PC-3 (cell line): Measurements from ENCODE around the gene C1QTNF6. TPM values are rescaled to one million over a fixed set of nuclear protein-coding genes. Genes with fewer than 3 reads are reported as not detected.
"Not testable (repeated sequence)": the region's sequence is repeated elsewhere in the genome, so short reads cannot be mapped to it uniquely, and the experiment has no call there.

Source experiments
- ATAC-seq: fragments of 200-7000 bp; cut with Tn5 transposase; 2 replicates; pipeline ENCODE4 v1.9.1; 2020; ENCODE audit warnings: mild to moderate bottlenecking, moderate library complexity
- BruUV-seq: library from RNA; stranded (reverse); fragments of 400-500 nt; replicated peaks from 2 replicates; lab custom pipeline; 2021; lab: Mats Ljungman, UMichigan
- CTCF ChIA-PET: fragments of 300-600 bp; sonication (Branson Sonifier 250); formaldehyde crosslinking; loops from one replicate; lab custom pipeline; 2022; ENCODE audit warnings: antibody characterized with exemption; lab: Charles Lee
- POLR2A ChIA-PET: fragments of 300-600 bp; sonication (Branson Sonifier 250); formaldehyde crosslinking; loops from one replicate; lab custom pipeline; 2022; ENCODE audit warnings: antibody characterized with exemption; ENCODE audit not compliant: unreplicated experiment; lab: Charles Lee
- DNase-seq: peaks from one replicate; pipeline ENCODE4 v3.0.0-alpha.2; 2015
- H2AFZ ChIP-seq: fragments of 300-600 bp; sonication (generic); 2 replicates; pipeline ENCODE4 v1.6.0; 2016; ENCODE audit warnings: antibody characterized with exemption, low read length
- H3F3A ChIP-seq: fragments of 300-600 bp; sonication (generic); one replicate; pipeline ENCODE4 v1.6.0; 2017; ENCODE audit warnings: antibody characterized with exemption, low read length, control low read depth, mild to moderate bottlenecking; ENCODE audit not compliant: unreplicated experiment
- H3K27ac ChIP-seq: fragments of 300-600 bp; sonication (generic); 2 replicates; pipeline ENCODE4 v1.5.1; 2016; ENCODE audit warnings: mild to moderate bottlenecking, low read length
- H3K27me3 ChIP-seq: fragments of 300-600 bp; sonication (generic); 2 replicates; pipeline ENCODE4 v1.6.1; 2016; ENCODE audit warnings: low read length, mixed read lengths
- H3K36me3 ChIP-seq: fragments of 300-600 bp; sonication (generic); 2 replicates; pipeline ENCODE4 v1.6.1; 2016; ENCODE audit warnings: low read depth, mixed run types, low read length, mixed read lengths
- H3K4me1 ChIP-seq: fragments of 300-600 bp; sonication (generic); 2 replicates; pipeline ENCODE4 v1.5.1; 2016; ENCODE audit warnings: low read length; ENCODE audit not compliant: insufficient read depth
- H3K4me2 ChIP-seq: fragments of 300-600 bp; sonication (generic); 2 replicates; pipeline ENCODE4 v1.6.0; 2016; ENCODE audit warnings: low read length
- H3K4me3 ChIP-seq: fragments of 300-600 bp; sonication (generic); 2 replicates; pipeline ENCODE4 v1.5.1; 2016; ENCODE audit warnings: mild to moderate bottlenecking, low read length, mixed read lengths
- H3K79me2 ChIP-seq: fragments of 300-600 bp; sonication (generic); 2 replicates; pipeline ENCODE4 v1.6.1; 2017; ENCODE audit warnings: low read length, mixed read lengths
- H3K9ac ChIP-seq: fragments of 300-600 bp; sonication (generic); 2 replicates; pipeline ENCODE4 v1.6.0; 2016; ENCODE audit warnings: mild to moderate bottlenecking, low read length
- H3K9me2 ChIP-seq: fragments of 300-600 bp; sonication (generic); replicated peaks from 2 replicates; pipeline ENCODE4 v1.6.1; 2016; ENCODE audit warnings: mixed run types, low read length, mixed read lengths
- H3K9me3 ChIP-seq: fragments of 300-600 bp; sonication (generic); 2 replicates; pipeline ENCODE4 v1.6.1; 2016; ENCODE audit warnings: low read length, mixed read lengths
- H4K20me1 ChIP-seq: fragments of 300-600 bp; sonication (generic); 2 replicates; pipeline ENCODE4 v1.6.1; 2016; ENCODE audit warnings: low read length, mixed read lengths
- EZH2 ChIP-seq: fragments of 300-600 bp; sonication (generic); IDR thresholded peaks from one replicate; pipeline ENCODE4 v1.6.1; 2017; ENCODE audit warnings: antibody characterized with exemption, mild to moderate bottlenecking, low read length; ENCODE audit not compliant: unreplicated experiment
- EZH2phosphoT487 ChIP-seq: fragments of 300-600 bp; sonication (generic); IDR thresholded peaks from 2 replicates; pipeline ENCODE4 v1.6.1; 2018; ENCODE audit warnings: mild to moderate bottlenecking, antibody characterized with exemption, low read length, borderline replicate concordance
- intact Hi-C: fragments of 100-400 bp; cut with micrococcal nuclease; formaldehyde crosslinking; loops from 2 replicates; pipeline ENCODE4 v1.9.0; 2023
- total RNA-seq: library from RNA; depleted of rRNA; stranded (reverse); fragments of >200 nt; gene quantifications from 2 replicates; pipeline ENCODE4 v1.2.3, GENCODE V29; 2014
- TF ChIP-seq, protein P1 (sequence below): fragments of 300-600 bp; sonication (generic); conservative IDR thresholded peaks from 2 replicates; pipeline ENCODE4 v1.5.1; 2017; ENCODE audit warnings: antibody characterized with exemption, low read depth, mild to moderate bottlenecking, low read length

C1QTNF6 gene
- total RNA-seq, 1 experiment from 2014 or later: 3.8 TPM

DNA sequence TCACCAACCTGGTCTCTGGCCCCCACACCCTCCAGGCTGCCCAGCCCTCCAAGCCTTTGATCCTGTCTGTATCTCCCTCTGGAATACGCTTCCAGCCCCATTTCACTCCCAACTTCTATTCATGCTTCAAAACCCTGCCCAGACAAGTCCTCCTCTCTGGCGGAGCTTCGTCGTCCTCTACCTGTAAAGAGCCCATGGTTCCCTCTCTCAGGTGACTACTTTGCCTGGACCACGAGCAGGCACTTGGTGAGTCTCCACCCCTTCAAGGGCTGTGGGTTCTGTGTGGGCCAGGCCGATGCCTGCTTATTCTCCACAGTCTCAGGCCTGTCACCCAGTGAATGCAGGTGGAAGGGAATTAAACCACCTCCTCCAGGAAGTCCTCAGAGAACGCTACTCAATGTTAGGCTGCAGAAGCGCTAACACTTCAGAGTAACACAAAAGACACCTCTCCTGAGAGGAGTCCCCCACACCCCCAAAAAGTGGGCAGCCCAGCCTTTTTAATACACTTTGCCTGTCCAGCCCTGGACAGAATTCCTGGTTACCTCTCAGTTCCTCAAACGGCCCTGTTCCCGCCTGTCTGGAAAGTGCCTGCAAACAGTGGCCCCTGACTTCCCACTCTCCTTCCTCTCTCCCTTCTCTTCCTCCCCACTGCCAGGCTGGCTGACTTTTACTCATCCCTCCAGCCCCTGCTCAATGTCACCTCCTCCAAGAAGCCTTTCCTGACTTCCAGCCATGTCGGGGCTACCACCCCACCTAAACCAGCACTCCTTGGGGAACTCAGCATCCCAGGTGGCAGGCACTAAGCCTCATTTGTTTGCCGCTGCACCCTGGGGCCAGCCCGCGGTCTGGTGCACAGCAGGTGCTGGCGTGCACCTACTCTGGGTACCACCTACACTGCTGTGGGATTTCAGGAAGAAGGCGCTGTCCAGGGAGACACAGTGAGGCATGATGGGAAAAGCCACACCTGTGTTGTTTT, 47.0 kb upstream of the C1QTNF6 start:
- Histone ChIP-seq H3F3A (no peaks in the 10 kb centered on the region), H3K4me3 (no peak overlapping the region), H3K4me2 (no peak overlapping the region), H3K9me2 (no peaks in the 10 kb centered on the region), H3K27ac (no peak overlapping the region), H3K79me2 (no peaks in the 10 kb centered on the region), H2AFZ (no peak overlapping the region), H3K27me3 (no peaks in the 10 kb centered on the region), H3K36me3 (peaks cover 5% of the 10 kb centered on the region; the same call in 1 of the 2 replicates), H4K20me1 (no peaks in the 10 kb centered on the region), H3K9ac (no peak overlapping the region), H3K4me1 (peaks cover 11% of the 10 kb centered on the region), H3K9me3 (no peaks in the 10 kb centered on the region)
- ChIA-PET CTCF (no interaction called here), POLR2A (no interaction called here)
- DNase-seq (no peak), ATAC-seq (no peak)
- intact Hi-C loops: no loop called here
- no TSS peak for BruUV-seq
- TF ChIP-seq EZH2 (no peak), EZH2phosphoT487 (no peak)
- TF ChIP-seq, protein P1, sequence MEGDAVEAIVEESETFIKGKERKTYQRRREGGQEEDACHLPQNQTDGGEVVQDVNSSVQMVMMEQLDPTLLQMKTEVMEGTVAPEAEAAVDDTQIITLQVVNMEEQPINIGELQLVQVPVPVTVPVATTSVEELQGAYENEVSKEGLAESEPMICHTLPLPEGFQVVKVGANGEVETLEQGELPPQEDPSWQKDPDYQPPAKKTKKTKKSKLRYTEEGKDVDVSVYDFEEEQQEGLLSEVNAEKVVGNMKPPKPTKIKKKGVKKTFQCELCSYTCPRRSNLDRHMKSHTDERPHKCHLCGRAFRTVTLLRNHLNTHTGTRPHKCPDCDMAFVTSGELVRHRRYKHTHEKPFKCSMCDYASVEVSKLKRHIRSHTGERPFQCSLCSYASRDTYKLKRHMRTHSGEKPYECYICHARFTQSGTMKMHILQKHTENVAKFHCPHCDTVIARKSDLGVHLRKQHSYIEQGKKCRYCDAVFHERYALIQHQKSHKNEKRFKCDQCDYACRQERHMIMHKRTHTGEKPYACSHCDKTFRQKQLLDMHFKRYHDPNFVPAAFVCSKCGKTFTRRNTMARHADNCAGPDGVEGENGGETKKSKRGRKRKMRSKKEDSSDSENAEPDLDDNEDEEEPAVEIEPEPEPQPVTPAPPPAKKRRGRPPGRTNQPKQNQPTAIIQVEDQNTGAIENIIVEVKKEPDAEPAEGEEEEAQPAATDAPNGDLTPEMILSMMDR: no peak

DNA sequence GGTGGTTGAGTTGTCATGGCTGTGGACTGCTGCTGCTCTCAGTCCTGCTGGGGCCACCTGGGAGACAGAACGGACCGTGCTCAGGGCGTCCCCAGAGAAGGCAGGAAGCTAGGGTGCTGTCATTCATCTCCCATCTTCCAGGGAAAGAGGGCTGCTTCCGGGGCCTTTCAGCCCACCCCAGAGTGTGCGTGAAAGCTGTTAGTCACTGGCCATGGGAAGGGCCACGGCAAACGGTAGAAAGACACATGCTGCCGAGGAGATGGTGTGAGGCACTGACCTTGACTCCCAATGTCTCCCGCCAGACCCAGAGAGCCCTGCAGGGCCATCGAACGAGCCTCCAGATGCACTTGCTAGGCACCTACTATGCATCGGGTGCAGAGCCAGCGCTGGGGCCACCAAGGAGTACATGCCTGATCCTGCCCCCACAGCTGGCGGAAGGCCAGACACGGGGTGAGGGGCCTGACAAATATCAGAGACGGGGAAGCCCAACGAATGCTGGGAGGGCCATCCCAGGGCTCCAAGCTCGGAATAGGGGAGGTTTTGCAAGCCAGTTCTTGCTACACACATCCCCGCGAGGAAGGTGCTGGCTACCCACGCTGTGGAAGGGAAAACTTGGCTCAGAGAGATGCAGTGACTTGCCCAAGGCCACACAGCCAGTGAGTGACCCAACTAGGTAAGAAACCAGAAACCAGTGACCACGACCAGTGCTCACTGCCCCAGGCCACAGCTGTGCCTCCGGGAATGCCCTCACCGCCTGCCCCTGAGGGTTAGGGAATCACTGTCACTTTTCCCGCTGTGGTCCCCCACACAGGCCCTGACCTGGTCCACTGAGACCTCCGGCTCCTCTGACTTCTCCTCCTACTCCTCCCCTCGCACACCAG, 45.9 kb upstream of the C1QTNF6 start:
- BruUV-seq: no TSS peak
- no peak overlapping the region for H3K4me3 ChIP-seq
- intact Hi-C loops: no loop called here
- H3K9me2 ChIP-seq: no peaks in the 10 kb centered on the region
- H2AFZ ChIP-seq: no peak overlapping the region
- H3K9me3 ChIP-seq: no peaks in the 10 kb centered on the region
- no peak overlapping the region for H3K4me2 ChIP-seq
- no peak overlapping the region for H3K27ac ChIP-seq
- POLR2A ChIA-PET: no interaction called here
- no peak for DNase-seq
- no peaks in the 10 kb centered on the region for H3F3A ChIP-seq
- H4K20me1 ChIP-seq: no peaks in the 10 kb centered on the region
- peaks cover 5% of the 10 kb centered on the region; the same call in 1 of the 2 replicates for H3K36me3 ChIP-seq
- no peak overlapping the region for H3K9ac ChIP-seq
- H3K79me2 ChIP-seq: no peaks in the 10 kb centered on the region
- ATAC-seq: no peak
- no peaks in the 10 kb centered on the region for H3K27me3 ChIP-seq
- TF ChIP-seq EZH2phosphoT487 (no peak), EZH2 (no peak)
- TF ChIP-seq, protein P1: no peak
- H3K4me1 ChIP-seq: peaks cover 22% of the 10 kb centered on the region
- CTCF ChIA-PET: no interaction called here

DNA sequence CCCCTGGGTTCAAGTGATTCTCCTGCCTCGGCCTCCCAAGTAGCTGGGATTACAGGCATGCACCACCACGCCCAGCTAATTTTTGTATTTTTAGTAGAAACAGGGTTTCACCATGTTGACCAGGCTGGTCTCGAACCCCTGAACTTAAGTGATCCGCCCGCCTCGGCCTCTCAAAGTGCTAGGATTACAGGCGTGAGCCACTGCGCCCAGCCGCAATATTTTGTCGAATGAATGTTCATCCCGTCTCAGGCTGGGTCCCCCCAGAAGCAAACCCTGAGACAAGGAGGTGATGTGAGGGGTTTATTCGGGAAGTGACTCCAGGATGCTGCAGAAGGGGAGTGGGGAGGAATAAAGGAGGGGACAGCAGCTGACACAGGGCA, 45.3 kb upstream of the C1QTNF6 start:
- CTCF ChIA-PET: not testable (repeated sequence)

More for the DNA sequence above, 45.3 kb upstream of the C1QTNF6 start:
- intact Hi-C loops, H3K27ac ChIP-seq, H3F3A ChIP-seq, ATAC-seq, DNase-seq, H3K9me2 ChIP-seq, POLR2A ChIA-PET, H3K4me3 ChIP-seq, H3K9ac ChIP-seq, H4K20me1 ChIP-seq, H3K79me2 ChIP-seq, BruUV-seq, H3K4me2 ChIP-seq, H3K27me3 ChIP-seq, H3K36me3 ChIP-seq, H2AFZ ChIP-seq, H3K9me3 ChIP-seq: not testable (repeated sequence)
- peaks cover 28% of the 10 kb centered on the region for H3K4me1 ChIP-seq
